HEK293T (cell line): ENCODE measurements around the gene GRIK4.
"Not testable (repeated sequence)": the region's sequence is repeated elsewhere in the genome, so short reads cannot be mapped to it uniquely, and the experiment has no call there.

Experiments
- CTCF ChIA-PET: fragments of 350-600 bp; formaldehyde crosslinking; extraction: SDS; loops from one replicate; lab custom pipeline; 2021; ENCODE audit warnings: antibody characterized with exemption, inconsistent platforms; lab: Yijun Ruan, JAX
- POLR2A ChIA-PET: fragments of 350-600 bp; formaldehyde crosslinking; extraction: SDS; loops from one replicate; lab custom pipeline; 2020; ENCODE audit warnings: antibody characterized with exemption, inconsistent platforms; lab: Yijun Ruan, JAX
- DNase-seq: peaks from one replicate; pipeline ENCODE4 v3.0.0; 2012; ENCODE audit warnings: mixed read lengths; ENCODE audit errors: extremely low spot score
- ARNT ChIP-seq: fragments of 450-650 bp; IDR thresholded peaks from 2 replicates; pipeline ENCODE4 v1.6.1; 2017; ENCODE audit warnings: mild to moderate bottlenecking
- BHLHE40 ChIP-seq: fragments of 450-650 bp; IDR thresholded peaks from 2 replicates; pipeline ENCODE4 v1.6.1; 2016; ENCODE audit warnings: mild to moderate bottlenecking, moderate library complexity, borderline replicate concordance
- CTBP1 ChIP-seq: fragments of 450-650 bp; IDR thresholded peaks from 2 replicates; pipeline ENCODE4 v1.6.1; 2016; ENCODE audit warnings: borderline replicate concordance
- ELF4 ChIP-seq: fragments of 450-650 bp; IDR thresholded peaks from 2 replicates; pipeline ENCODE4 v1.6.1; 2017; ENCODE audit warnings: antibody characterized with exemption
- FOXA1 ChIP-seq: fragments of 450-650 bp; IDR thresholded peaks from 2 replicates; pipeline ENCODE4 v1.6.1; 2016; ENCODE audit warnings: mild to moderate bottlenecking
- FOXK2 ChIP-seq: fragments of 450-650 bp; IDR thresholded peaks from 2 replicates; pipeline ENCODE4 v1.6.1; 2016; ENCODE audit warnings: mild to moderate bottlenecking
- FOXM1 ChIP-seq: fragments of 450-650 bp; IDR thresholded peaks from 2 replicates; pipeline ENCODE4 v1.6.1; 2017; ENCODE audit warnings: mild to moderate bottlenecking, borderline replicate concordance
- HDGF ChIP-seq: fragments of 450-650 bp; IDR thresholded peaks from 2 replicates; pipeline ENCODE4 v1.6.1; 2017; ENCODE audit warnings: antibody characterized with exemption, borderline replicate concordance
- L3MBTL2 ChIP-seq: fragments of 450-650 bp; conservative IDR thresholded peaks from 2 replicates; pipeline ENCODE4 v1.6.1; 2016; ENCODE audit warnings: mild to moderate bottlenecking
- LEF1 ChIP-seq: fragments of 450-650 bp; IDR thresholded peaks from 2 replicates; pipeline ENCODE4 v1.6.1; 2017; ENCODE audit warnings: mild to moderate bottlenecking, borderline replicate concordance
- NFRKB ChIP-seq: fragments of 450-650 bp; IDR thresholded peaks from 2 replicates; pipeline ENCODE4 v1.6.1; 2016; ENCODE audit warnings: mild to moderate bottlenecking, moderate library complexity
- PKNOX1 ChIP-seq: fragments of 450-650 bp; IDR thresholded peaks from 2 replicates; pipeline ENCODE4 v1.6.1; 2016
- SP1 ChIP-seq: fragments of 450-650 bp; IDR thresholded peaks from 2 replicates; pipeline ENCODE4 v1.6.1; 2017
- SUZ12 ChIP-seq: fragments of 450-650 bp; IDR thresholded peaks from 2 replicates; pipeline ENCODE4 v1.6.1; 2016; ENCODE audit warnings: mild to moderate bottlenecking
- TARDBP ChIP-seq: fragments of 450-650 bp; IDR thresholded peaks from 2 replicates; pipeline ENCODE4 v1.6.1; 2016
- ZNF384 ChIP-seq: fragments of 450-650 bp; IDR thresholded peaks from 2 replicates; pipeline ENCODE4 v1.6.1; 2016

Gene GRIK4

GRCh38 chr11:120618399-120618798 lies 106.9 kb downstream of the GRIK4 start:
- CTCF ChIA-PET = interaction anchor here (0.5 kb wide), 1 partner anchor 184 kb away, joined by 3 read pairs; no protein-coding TSS in a partner anchor

GRCh38 chr11:120622189-120622875 lies 110.8 kb downstream of the GRIK4 start:
- DNase-seq = no peak
- CTCF ChIA-PET = interaction anchor here (0.5 kb wide), 1 partner anchor 221 kb away, joined by 4 read pairs; no protein-coding TSS in a partner anchor
- POLR2A ChIA-PET = no interaction called here
- no peak for TF ChIP-seq SP1
- TF ChIP-seq L3MBTL2 = no peak
- TF ChIP-seq NFRKB = no peak

More at GRCh38 chr11:120618399-120618798, 106.9 kb downstream of the GRIK4 start:
- TF ChIP-seq NFRKB = no peak
- no peak for TF ChIP-seq ZNF384
- no peak for TF ChIP-seq HDGF
- no peak for TF ChIP-seq LEF1
- no peak for TF ChIP-seq SUZ12
- no peak for TF ChIP-seq PKNOX1
- no peak for TF ChIP-seq BHLHE40
- no peak for TF ChIP-seq ELF4
- TF ChIP-seq FOXA1 = no peak
- no peak for TF ChIP-seq L3MBTL2
- TF ChIP-seq CTBP1 = no peak
- no peak for TF ChIP-seq ARNT
- no peak for TF ChIP-seq FOXM1
- TF ChIP-seq FOXK2 = no peak
- no peak for TF ChIP-seq TARDBP
- no peak for TF ChIP-seq SP1
- POLR2A ChIA-PET = no interaction called here
- no peak for DNase-seq

GRCh38 chr11:120624992-120625391 lies 113.4 kb downstream of the GRIK4 start:
- CTCF ChIA-PET, POLR2A ChIA-PET, DNase-seq: not testable (repeated sequence)

- TF ChIP-seq PKNOX1 (no peak), CTBP1 (no peak), BHLHE40 (no peak), HDGF (no peak), FOXA1 (no peak), FOXM1 (no peak)
- ChIA-PET CTCF (no interaction called here), POLR2A (no interaction called here)
These were observed 114.0 kb downstream of the GRIK4 start for GRCh38 chr11:120625565-120625964.

GRCh38 chr11:120626791-120627190 lies 115.2 kb downstream of the GRIK4 start:
- DNase-seq = no peak
- ChIA-PET CTCF (no interaction called here), POLR2A (no interaction called here)
- no peak for TF ChIP-seq ARNT
- TF ChIP-seq TARDBP = no peak
- no peak for TF ChIP-seq L3MBTL2
- no peak for TF ChIP-seq CTBP1
- no peak for TF ChIP-seq ZNF384
- no peak for TF ChIP-seq ELF4
- TF ChIP-seq LEF1 = no peak
- no peak for TF ChIP-seq SUZ12
- TF ChIP-seq SP1 = no peak
- TF ChIP-seq FOXK2 = no peak
- no peak for TF ChIP-seq FOXA1
- TF ChIP-seq NFRKB = no peak
- TF ChIP-seq BHLHE40 = no peak
- no peak for TF ChIP-seq FOXM1
- TF ChIP-seq PKNOX1 = no peak
- TF ChIP-seq HDGF = no peak

More at GRCh38 chr11:120625565-120625964, 114.0 kb downstream of the GRIK4 start:
- no peak for DNase-seq

GRCh38 chr11:120627327-120628163 lies 116.0 kb downstream of the GRIK4 start:
- POLR2A ChIA-PET = no interaction called here
- CTCF ChIA-PET = no interaction called here
- no peak for TF ChIP-seq FOXA1
- no peak for TF ChIP-seq ZNF384
- no peak for TF ChIP-seq PKNOX1
- TF ChIP-seq HDGF = no peak
- no peak for TF ChIP-seq CTBP1
- no peak for TF ChIP-seq FOXM1
- TF ChIP-seq ELF4 = no peak
- TF ChIP-seq SP1 = no peak
- no peak for TF ChIP-seq SUZ12
- TF ChIP-seq ARNT = no peak
- no peak for DNase-seq
